Measurements from ENCODE around the gene LAPTM4A.

DNA sequence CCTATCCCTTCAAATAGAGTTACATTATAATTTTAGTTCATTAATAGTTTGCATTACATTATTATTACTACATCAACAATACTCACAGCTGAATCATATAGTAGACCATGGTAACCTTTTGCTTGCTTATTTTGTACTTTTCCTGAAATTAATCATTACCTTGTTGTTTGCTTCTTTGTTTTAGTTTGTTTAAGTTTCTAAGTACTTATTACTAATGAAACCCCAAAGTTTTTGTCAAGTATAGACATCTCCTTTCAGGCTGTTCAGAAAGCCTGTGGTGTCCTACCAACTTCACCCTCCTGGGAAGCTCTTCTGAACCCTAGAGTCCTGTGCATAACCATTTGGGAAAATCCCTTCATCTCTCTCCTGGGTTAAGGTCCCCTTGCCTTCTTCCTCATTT is 43.5 kb upstream of the LAPTM4A start:
- TF ChIP-seq, protein P1, sequence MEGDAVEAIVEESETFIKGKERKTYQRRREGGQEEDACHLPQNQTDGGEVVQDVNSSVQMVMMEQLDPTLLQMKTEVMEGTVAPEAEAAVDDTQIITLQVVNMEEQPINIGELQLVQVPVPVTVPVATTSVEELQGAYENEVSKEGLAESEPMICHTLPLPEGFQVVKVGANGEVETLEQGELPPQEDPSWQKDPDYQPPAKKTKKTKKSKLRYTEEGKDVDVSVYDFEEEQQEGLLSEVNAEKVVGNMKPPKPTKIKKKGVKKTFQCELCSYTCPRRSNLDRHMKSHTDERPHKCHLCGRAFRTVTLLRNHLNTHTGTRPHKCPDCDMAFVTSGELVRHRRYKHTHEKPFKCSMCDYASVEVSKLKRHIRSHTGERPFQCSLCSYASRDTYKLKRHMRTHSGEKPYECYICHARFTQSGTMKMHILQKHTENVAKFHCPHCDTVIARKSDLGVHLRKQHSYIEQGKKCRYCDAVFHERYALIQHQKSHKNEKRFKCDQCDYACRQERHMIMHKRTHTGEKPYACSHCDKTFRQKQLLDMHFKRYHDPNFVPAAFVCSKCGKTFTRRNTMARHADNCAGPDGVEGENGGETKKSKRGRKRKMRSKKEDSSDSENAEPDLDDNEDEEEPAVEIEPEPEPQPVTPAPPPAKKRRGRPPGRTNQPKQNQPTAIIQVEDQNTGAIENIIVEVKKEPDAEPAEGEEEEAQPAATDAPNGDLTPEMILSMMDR (IDR thresholded peaks at IDR 0.05): no peak
- TF ChIP-seq POLR2AphosphoS5 (IDR thresholded peaks at IDR 0.05; ENCODE audit: low read depth, low read length) (no peak), SIN3A (IDR thresholded peaks at IDR 0.05; ENCODE audit: borderline replicate concordance, insufficient read depth, low read depth, low read length) (no peak), TCF7L2 (IDR thresholded peaks at IDR 0.05; ENCODE audit: low read depth, low read length) (no peak)
